ENCODE measurements around the gene GLIS1. TPM values are rescaled to one million over a fixed set of nuclear protein-coding genes. Genes with fewer than 3 reads are reported as not detected.

Gene GLIS1
- total RNA-seq, 1 experiment from 2014 or later: 0.24 TPM

- TF ChIP-seq PRDM15 (CRISPR knock-in tag; IDR thresholded peaks at IDR 0.05) (no peak), HMGXB4 (CRISPR knock-in tag; IDR thresholded peaks at IDR 0.05) (no peak), KAT7 (CRISPR knock-in tag; IDR thresholded peaks at IDR 0.05; ENCODE audit: borderline replicate concordance) (no peak), PRRX2 (CRISPR knock-in tag; IDR thresholded peaks at IDR 0.05) (no peak)
Observed at GRCh38 chr1:53495633-53496345, 243.2 kb downstream of the GLIS1 start (continued).

DNA sequence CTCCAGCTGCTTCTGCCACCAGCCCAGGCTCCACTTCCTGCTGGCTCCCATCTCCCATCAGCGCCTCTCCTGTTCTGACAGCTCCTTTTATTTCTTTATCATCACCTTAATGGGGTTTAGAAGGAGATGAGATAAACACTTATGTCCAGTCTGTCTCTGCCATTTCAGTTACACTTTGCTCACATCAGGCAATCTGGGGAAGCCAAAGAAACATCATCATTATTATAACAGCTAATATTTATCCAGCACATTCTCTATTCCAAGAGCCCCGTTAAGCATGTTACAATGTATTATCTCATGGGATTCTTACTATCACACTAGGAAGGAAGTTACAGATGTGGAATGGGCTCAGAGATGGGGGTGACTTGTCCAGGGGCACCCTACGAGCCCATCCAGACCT lies 248.6 kb downstream of the GLIS1 start:
- Mint-ChIP-seq H3K4me1 (peaks cover 9% of the 10 kb centered on the region), H3K4me3 (no peak overlapping the region), H3K9me3 (peaks cover 11% of the 10 kb centered on the region), H3K36me3 (no peaks in the 10 kb centered on the region; the same call in 1 of the 2 replicates), H3K27me3 (ENCODE audit: low read depth) (no peaks in the 10 kb centered on the region; the same call in 1 of the 2 replicates), H3K27ac (no peak overlapping the region)
- ATAC-seq: no peak
- no peak for DNase-seq (ENCODE audit: low spot score)
- CTCF ChIA-PET: interaction anchor here (0.6 to 8.7 kb wide), 5 partner anchors 15 to 192 kb away, joined by 3 to 192 read pairs (median 4); no protein-coding TSS in a partner anchor
- POLR2A ChIA-PET: no interaction called here
- no peak for TF ChIP-seq HMGXB4 (CRISPR knock-in tag; IDR thresholded peaks at IDR 0.05)
- TF ChIP-seq SMAD3 (CRISPR knock-in tag; IDR thresholded peaks at IDR 0.05; ENCODE audit: borderline replicate concordance): no peak
- TF ChIP-seq, protein P1, sequence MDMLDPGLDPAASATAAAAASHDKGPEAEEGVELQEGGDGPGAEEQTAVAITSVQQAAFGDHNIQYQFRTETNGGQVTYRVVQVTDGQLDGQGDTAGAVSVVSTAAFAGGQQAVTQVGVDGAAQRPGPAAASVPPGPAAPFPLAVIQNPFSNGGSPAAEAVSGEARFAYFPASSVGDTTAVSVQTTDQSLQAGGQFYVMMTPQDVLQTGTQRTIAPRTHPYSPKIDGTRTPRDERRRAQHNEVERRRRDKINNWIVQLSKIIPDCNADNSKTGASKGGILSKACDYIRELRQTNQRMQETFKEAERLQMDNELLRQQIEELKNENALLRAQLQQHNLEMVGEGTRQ (CRISPR knock-in tag; IDR thresholded peaks at IDR 0.05): no peak
- no peak for TF ChIP-seq ELF4 (CRISPR knock-in tag; IDR thresholded peaks at IDR 0.05; ENCODE audit: low read depth)
- TF ChIP-seq, protein P2, sequence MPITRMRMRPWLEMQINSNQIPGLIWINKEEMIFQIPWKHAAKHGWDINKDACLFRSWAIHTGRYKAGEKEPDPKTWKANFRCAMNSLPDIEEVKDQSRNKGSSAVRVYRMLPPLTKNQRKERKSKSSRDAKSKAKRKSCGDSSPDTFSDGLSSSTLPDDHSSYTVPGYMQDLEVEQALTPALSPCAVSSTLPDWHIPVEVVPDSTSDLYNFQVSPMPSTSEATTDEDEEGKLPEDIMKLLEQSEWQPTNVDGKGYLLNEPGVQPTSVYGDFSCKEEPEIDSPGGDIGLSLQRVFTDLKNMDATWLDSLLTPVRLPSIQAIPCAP (CRISPR knock-in tag; IDR thresholded peaks at IDR 0.05): no peak
- no peak for TF ChIP-seq ZNF425 (CRISPR knock-in tag; conservative IDR thresholded peaks at IDR 0.05)
- TF ChIP-seq TP53 (CRISPR knock-in tag; IDR thresholded peaks at IDR 0.05): no peak
- no peak for TF ChIP-seq KAT7 (CRISPR knock-in tag; IDR thresholded peaks at IDR 0.05; ENCODE audit: borderline replicate concordance)
- no peak for TF ChIP-seq ZNF396 (CRISPR knock-in tag; IDR thresholded peaks at IDR 0.05; ENCODE audit: borderline replicate concordance)
- TF ChIP-seq ATF1 (CRISPR knock-in tag; IDR thresholded peaks at IDR 0.05): no peak
- no peak for TF ChIP-seq HMGA2 (CRISPR knock-in tag; IDR thresholded peaks at IDR 0.05)
- no peak for TF ChIP-seq MXD4 (CRISPR knock-in tag; IDR thresholded peaks at IDR 0.05; ENCODE audit: borderline replicate concordance)
- TF ChIP-seq, protein P3, sequence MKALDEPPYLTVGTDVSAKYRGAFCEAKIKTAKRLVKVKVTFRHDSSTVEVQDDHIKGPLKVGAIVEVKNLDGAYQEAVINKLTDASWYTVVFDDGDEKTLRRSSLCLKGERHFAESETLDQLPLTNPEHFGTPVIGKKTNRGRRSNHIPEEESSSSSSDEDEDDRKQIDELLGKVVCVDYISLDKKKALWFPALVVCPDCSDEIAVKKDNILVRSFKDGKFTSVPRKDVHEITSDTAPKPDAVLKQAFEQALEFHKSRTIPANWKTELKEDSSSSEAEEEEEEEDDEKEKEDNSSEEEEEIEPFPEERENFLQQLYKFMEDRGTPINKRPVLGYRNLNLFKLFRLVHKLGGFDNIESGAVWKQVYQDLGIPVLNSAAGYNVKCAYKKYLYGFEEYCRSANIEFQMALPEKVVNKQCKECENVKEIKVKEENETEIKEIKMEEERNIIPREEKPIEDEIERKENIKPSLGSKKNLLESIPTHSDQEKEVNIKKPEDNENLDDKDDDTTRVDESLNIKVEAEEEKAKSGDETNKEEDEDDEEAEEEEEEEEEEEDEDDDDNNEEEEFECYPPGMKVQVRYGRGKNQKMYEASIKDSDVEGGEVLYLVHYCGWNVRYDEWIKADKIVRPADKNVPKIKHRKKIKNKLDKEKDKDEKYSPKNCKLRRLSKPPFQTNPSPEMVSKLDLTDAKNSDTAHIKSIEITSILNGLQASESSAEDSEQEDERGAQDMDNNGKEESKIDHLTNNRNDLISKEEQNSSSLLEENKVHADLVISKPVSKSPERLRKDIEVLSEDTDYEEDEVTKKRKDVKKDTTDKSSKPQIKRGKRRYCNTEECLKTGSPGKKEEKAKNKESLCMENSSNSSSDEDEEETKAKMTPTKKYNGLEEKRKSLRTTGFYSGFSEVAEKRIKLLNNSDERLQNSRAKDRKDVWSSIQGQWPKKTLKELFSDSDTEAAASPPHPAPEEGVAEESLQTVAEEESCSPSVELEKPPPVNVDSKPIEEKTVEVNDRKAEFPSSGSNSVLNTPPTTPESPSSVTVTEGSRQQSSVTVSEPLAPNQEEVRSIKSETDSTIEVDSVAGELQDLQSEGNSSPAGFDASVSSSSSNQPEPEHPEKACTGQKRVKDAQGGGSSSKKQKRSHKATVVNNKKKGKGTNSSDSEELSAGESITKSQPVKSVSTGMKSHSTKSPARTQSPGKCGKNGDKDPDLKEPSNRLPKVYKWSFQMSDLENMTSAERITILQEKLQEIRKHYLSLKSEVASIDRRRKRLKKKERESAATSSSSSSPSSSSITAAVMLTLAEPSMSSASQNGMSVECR (CRISPR knock-in tag; IDR thresholded peaks at IDR 0.05; ENCODE audit: borderline replicate concordance): no peak
- no peak for TF ChIP-seq SOX15 (CRISPR knock-in tag; IDR thresholded peaks at IDR 0.05)
